ENCODE data around the gene C1QTNF2. TPM values are rescaled to one million over a fixed set of nuclear protein-coding genes. Genes with fewer than 3 reads are reported as not detected.
"Not testable (repeated sequence)": the region's sequence is repeated elsewhere in the genome, so short reads cannot be mapped to it uniquely, and the experiment has no call there.

The C1QTNF2 gene
- total RNA-seq, 1 donor from 2014 or later = 1.4 TPM

DNA sequence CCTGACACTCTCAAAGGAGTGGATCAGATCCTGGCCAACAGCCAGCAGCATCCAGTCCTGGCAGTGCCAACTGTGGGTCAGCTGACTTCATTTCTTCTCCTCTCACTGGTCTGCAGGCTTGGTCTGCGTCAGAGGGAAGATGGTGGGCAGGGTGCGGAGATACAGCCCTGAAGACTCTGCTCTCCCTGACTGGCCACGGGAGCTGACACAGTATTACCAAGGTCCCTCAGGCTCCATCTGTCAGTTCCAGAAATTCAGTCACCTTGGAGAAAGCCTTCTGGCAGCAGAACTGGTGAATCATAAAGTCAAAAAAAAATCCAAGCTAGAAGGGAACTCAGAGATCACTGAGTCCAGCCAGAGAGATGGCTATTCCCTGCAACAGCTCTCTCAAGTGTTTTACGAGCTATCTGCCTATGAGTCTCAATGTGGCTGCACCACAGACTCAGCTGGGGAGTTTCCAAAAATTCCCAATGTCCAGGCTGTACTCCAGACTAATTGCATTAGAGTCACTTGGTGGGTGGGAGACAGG, 27.9 kb downstream of the C1QTNF2 start:
- intact Hi-C loops (cut with micrococcal nuclease) = loop anchor here (10.0 kb wide), 1 partner anchor 318 kb away; no protein-coding TSS in a partner anchor
- DNase-seq = no peak

GRCh38 chr5:160341309-160341870, 29.0 kb downstream of the C1QTNF2 start:
- Histone ChIP-seq H3K4me1 (peaks cover 14% of the 10 kb centered on the region), H3K27ac (replicated peaks) (no peak overlapping the region), H3K27me3 (ENCODE audit: low read depth) (no peaks in the 10 kb centered on the region), H3K4me3 (no peak overlapping the region), H3K9me3 (replicated peaks) (no peaks in the 10 kb centered on the region), H3K36me3 (no peaks in the 10 kb centered on the region)
- no peak for TF ChIP-seq CTCF (IDR thresholded peaks at IDR 0.05; ENCODE audit: borderline replicate concordance)
- intact Hi-C loops (cut with micrococcal nuclease) = loop anchor here (10.0 kb wide), 1 partner anchor 317 kb away; no protein-coding TSS in a partner anchor
- DNase-seq = no peak

More for the DNA sequence above, 27.9 kb downstream of the C1QTNF2 start:
- no peak for TF ChIP-seq CTCF (IDR thresholded peaks at IDR 0.05; ENCODE audit: borderline replicate concordance)
- H3K36me3 ChIP-seq = no peaks in the 10 kb centered on the region
- no peaks in the 10 kb centered on the region for H3K27me3 ChIP-seq (ENCODE audit: low read depth)
- H3K27ac ChIP-seq (replicated peaks) = no peak overlapping the region
- no peaks in the 10 kb centered on the region for H3K9me3 ChIP-seq (replicated peaks)
- H3K4me3 ChIP-seq = no peak overlapping the region
- peaks cover 14% of the 10 kb centered on the region for H3K4me1 ChIP-seq

GRCh38 chr5:160340513-160340912, 29.9 kb downstream of the C1QTNF2 start:
- intact Hi-C loops (cut with micrococcal nuclease) = loop anchor here (10.0 kb wide), 1 partner anchor 316 kb away; no protein-coding TSS in a partner anchor
- not testable (repeated sequence) for H3K27me3 ChIP-seq (ENCODE audit: low read depth); DNase-seq; H3K9me3 ChIP-seq (replicated peaks); H3K27ac ChIP-seq (replicated peaks); H3K4me3 ChIP-seq; H3K36me3 ChIP-seq
- H3K4me1 ChIP-seq = peaks cover 14% of the 10 kb centered on the region

- H3K4me3 ChIP-seq = no peak overlapping the region
- peaks cover 7% of the 10 kb centered on the region for H3K4me1 ChIP-seq
- H3K36me3 ChIP-seq = no peaks in the 10 kb centered on the region
- H3K27ac ChIP-seq (replicated peaks) = no peak overlapping the region
- intact Hi-C loops (cut with micrococcal nuclease) = loop anchor here (10.0 kb wide), 1 partner anchor 315 kb away; no protein-coding TSS in a partner anchor
- no peak for DNase-seq
- H3K27me3 ChIP-seq (ENCODE audit: low read depth) = no peaks in the 10 kb centered on the region
- no peaks in the 10 kb centered on the region for H3K9me3 ChIP-seq (replicated peaks)
- TF ChIP-seq CTCF (IDR thresholded peaks at IDR 0.05; ENCODE audit: borderline replicate concordance) = no peak
These were observed 30.9 kb downstream of the C1QTNF2 start for GRCh38 chr5:160339406-160340130.

DNA sequence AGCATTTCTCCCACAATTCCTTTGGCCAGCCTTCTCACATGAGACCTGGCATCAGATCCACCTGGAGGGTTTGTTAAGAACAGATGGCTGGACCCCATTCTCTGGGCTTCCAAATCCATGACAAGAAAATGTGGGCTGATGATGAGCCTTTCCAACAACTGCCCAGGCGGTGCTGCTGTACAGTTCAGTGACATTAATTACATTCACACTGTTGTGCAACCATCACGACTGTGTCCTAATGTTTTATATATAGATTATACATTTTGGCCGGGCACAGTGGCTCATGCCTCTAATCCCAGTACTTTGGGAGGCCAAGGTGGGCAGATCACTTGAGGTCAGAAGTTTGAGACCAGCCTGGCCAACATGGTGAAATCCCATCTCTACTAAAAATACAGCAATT, 35.7 kb downstream of the C1QTNF2 start:
- DNase-seq; H3K9me3 ChIP-seq (replicated peaks); H3K4me1 ChIP-seq; H3K36me3 ChIP-seq; H3K4me3 ChIP-seq; H3K27ac ChIP-seq (replicated peaks); intact Hi-C loops (cut with micrococcal nuclease); H3K27me3 ChIP-seq (ENCODE audit: low read depth): not testable (repeated sequence)

DNA sequence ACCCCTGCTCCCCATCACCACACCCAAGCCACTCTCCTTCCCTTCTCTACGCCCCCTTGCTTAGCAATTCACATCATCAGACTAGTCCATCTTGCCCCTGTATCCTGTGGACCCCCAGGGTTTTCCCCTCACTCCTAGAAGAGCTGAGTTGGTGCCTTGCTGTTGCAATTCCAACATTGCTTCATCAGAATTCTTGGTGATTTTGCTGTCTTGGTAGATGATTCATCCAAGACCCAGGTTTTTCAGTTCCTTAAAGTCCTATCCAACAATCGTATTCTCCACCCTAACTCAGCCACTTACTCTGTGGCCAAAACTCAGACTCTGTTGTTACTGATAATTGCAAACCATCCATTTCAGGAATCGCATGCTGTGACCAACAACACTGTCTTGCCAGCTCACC, 36.7 kb downstream of the C1QTNF2 start:
- Histone ChIP-seq H3K4me3 (no peak overlapping the region), H3K4me1 (no peaks in the 10 kb centered on the region), H3K36me3 (no peaks in the 10 kb centered on the region), H3K27ac (replicated peaks) (no peak overlapping the region), H3K27me3 (ENCODE audit: low read depth) (no peaks in the 10 kb centered on the region), H3K9me3 (replicated peaks) (no peaks in the 10 kb centered on the region)
- no peak for TF ChIP-seq CTCF (IDR thresholded peaks at IDR 0.05; ENCODE audit: borderline replicate concordance)
- no peak for DNase-seq
- intact Hi-C loops (cut with micrococcal nuclease) = no loop called here

Measured in left ventricle myocardium inferior (tissue), 1 donor.